Testis (tissue), 3 donors: Measurements from ENCODE around the gene CFAP20DC. TPM values are rescaled to one million over a fixed set of nuclear protein-coding genes. Genes with fewer than 3 reads are reported as not detected.

ENCODE experiments used
- DNase-seq: peaks from one replicate; pipeline ENCODE4 v3.0.0-alpha.2; 2019
- H3K27ac ChIP-seq, 2 donors: fragments of 200-600 bp; sonication (generic); one replicate each; pipeline ENCODE4 v1.5.1; 2019
- H3K27me3 ChIP-seq: fragments of 200-600 bp; sonication (generic); one replicate; pipeline ENCODE4 v1.5.1; 2019
- H3K36me3 ChIP-seq: fragments of 200-600 bp; sonication (generic); one replicate; pipeline ENCODE4 v1.5.1; 2017; ENCODE audit warnings: low read depth; ENCODE audit errors: missing control alignments
- H3K4me1 ChIP-seq: fragments of 200-600 bp; sonication (generic); one replicate; pipeline ENCODE4 v1.5.1; 2019
- H3K4me3 ChIP-seq, 2 donors: fragments of 200-600 bp; sonication (generic); one replicate each; pipeline ENCODE4 v1.5.1; 2017 to 2019
- H3K9me3 ChIP-seq: fragments of 200-600 bp; sonication (generic); one replicate; pipeline ENCODE4 v1.5.1; 2017
- POLR2A ChIP-seq: fragments of 450-650 bp; IDR thresholded peaks from one replicate; pipeline ENCODE4 v1.6.1; 2017; ENCODE audit warnings: antibody characterized with exemption, mild to moderate bottlenecking, moderate library complexity
- WGBS, 2 donors: methylation state at CpG; one replicate each; pipeline ENCODE4 v1.1.5; 2018; 5-methylcytosine and 5-hydroxymethylcytosine counted together
- intact Hi-C: fragments of 100-400 bp; cut with DNase I; formaldehyde crosslinking; loops from one replicate; pipeline ENCODE4 v1.15.1; 2023; ENCODE audit warnings: low total_unique reads
- polyA plus RNA-seq: library from polyadenylated mRNA; stranded (reverse); fragments of 350-450 nt; fragmentation: Illumina TruSeq; extraction: RNeasy Lipid Tissue Mini Kit (QIAGEN cat#74804); gene quantifications from one replicate; pipeline ENCODE4 v1.2.3, GENCODE V29; 2014; ENCODE audit warnings: low read depth, low replicate concordance; ENCODE audit not compliant: insufficient read depth
- total RNA-seq, 2 donors: library from RNA; depleted of rRNA; stranded (reverse); fragments of >200 nt; gene quantifications; one replicate each; pipeline ENCODE4 v1.2.3, GENCODE V29; 2016
- TF ChIP-seq, protein P1 (sequence below), 3 experiments: fragments of 450-650 bp in 2 of 3; fragments of 200-600 bp in 1 of 3; sonication (generic) in 1 of 3; IDR thresholded peaks; one replicate each; pipeline ENCODE4 v1.5.1; 2016 to 2019; ENCODE audit warnings: antibody characterized with exemption in 3 of 3, mild to moderate bottlenecking in 2 of 3, moderate library complexity in 1 of 3

CFAP20DC gene
- total and polyA plus RNA-seq, 3 donors from 2014 or later = 24.5 to 62.8 (median 42.0) TPM

DNA sequence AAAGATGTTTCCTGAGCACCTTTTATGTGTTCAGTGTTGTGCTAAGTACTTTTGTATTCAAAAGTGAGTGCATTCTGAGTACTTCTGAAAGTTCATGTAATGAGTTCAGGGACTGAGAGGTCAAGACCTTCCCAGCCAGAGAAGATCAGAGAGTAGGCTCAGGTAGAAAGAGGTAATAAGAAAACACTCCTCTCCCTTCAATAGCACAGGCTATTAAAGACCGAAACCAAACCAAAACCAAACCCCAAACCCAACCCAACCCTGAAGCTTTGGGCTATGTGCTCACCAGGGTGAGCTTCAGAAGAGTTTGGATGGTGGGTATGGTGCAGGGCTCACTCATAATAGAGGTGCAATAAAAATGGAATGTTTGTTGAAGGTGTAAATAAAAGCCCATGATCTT, 306.5 kb downstream of the CFAP20DC start:
- DNase-seq = no peak
- no peaks in the 10 kb centered on the region for H3K4me1 ChIP-seq
- no peak for TF ChIP-seq POLR2A
- TF ChIP-seq, protein P1, sequence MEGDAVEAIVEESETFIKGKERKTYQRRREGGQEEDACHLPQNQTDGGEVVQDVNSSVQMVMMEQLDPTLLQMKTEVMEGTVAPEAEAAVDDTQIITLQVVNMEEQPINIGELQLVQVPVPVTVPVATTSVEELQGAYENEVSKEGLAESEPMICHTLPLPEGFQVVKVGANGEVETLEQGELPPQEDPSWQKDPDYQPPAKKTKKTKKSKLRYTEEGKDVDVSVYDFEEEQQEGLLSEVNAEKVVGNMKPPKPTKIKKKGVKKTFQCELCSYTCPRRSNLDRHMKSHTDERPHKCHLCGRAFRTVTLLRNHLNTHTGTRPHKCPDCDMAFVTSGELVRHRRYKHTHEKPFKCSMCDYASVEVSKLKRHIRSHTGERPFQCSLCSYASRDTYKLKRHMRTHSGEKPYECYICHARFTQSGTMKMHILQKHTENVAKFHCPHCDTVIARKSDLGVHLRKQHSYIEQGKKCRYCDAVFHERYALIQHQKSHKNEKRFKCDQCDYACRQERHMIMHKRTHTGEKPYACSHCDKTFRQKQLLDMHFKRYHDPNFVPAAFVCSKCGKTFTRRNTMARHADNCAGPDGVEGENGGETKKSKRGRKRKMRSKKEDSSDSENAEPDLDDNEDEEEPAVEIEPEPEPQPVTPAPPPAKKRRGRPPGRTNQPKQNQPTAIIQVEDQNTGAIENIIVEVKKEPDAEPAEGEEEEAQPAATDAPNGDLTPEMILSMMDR (IDR thresholded peaks at IDR 0.05) = no peak
- no peaks in the 10 kb centered on the region for H3K36me3 ChIP-seq
- no peaks in the 10 kb centered on the region for H3K27me3 ChIP-seq
- no peak overlapping the region for H3K27ac ChIP-seq
- intact Hi-C loops = no loop called here
- H3K9me3 ChIP-seq = no peaks in the 10 kb centered on the region
- 93 to 97% methylated on average over 1 of the region's 1 CpG for whole genome bisulfite sequencing, 2 donors
- H3K4me3 ChIP-seq = no peak overlapping the region

DNA sequence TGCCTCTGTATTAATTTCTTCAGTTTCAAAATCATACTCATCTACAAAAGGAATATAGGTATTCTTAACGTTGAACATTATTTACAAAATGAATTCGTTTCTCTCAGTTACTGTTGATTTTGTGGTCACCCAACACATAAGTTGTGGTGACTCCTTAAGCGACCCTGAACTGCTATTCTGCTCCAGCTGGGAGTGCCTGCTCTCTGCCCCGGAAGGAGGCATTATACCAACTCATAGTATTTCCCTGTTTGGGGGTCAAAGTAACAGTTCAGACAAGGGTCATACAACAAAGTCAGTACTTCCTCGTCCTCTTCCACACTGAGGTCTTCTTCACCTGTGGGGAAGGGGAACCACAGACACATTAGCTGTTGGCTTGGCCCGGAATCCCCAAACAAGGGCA, 307.6 kb downstream of the CFAP20DC start:
- TF ChIP-seq, protein P1 (IDR thresholded peaks at IDR 0.05) = no peak
- no peak for TF ChIP-seq POLR2A
- no peak for DNase-seq
- Histone ChIP-seq H3K4me1 (no peaks in the 10 kb centered on the region), H3K9me3 (no peaks in the 10 kb centered on the region), H3K27me3 (no peaks in the 10 kb centered on the region), H3K36me3 (no peaks in the 10 kb centered on the region), H3K4me3 (no peak overlapping the region), H3K27ac (no peak overlapping the region)
- 89% methylated on average over 6 of the region's 6 CpGs for WGBS, 2 donors
- intact Hi-C loops = no loop called here

DNA sequence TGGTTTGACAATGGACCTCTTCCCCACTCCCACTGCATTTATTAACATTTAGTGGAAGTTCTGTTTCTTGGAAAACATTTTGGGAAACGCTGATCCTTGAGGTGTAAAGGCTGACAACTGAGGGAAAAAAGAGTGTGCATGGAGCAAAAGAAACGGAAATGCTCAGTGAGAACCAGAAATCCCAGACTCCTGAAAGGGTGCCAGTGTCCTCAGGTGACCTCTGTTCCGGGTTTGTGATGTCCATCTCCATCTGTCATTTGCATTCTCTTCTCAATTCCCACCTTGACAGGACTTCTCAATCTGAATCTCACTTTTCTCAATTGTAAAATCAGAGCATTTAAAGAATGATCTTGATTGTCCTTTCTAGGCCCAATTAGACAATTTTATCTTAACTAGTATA, 312.2 kb downstream of the CFAP20DC start:
- H3K27ac ChIP-seq = no peak overlapping the region
- H3K4me3 ChIP-seq = no peak overlapping the region
- H3K27me3 ChIP-seq = no peaks in the 10 kb centered on the region
- H3K36me3 ChIP-seq = no peaks in the 10 kb centered on the region
- no peaks in the 10 kb centered on the region for H3K9me3 ChIP-seq
- TF ChIP-seq, protein P1 (IDR thresholded peaks at IDR 0.05) = no peak
- no peak for TF ChIP-seq POLR2A
- 71% methylated on average over 3 of the region's 3 CpGs for WGBS, 2 donors
- no peaks in the 10 kb centered on the region for H3K4me1 ChIP-seq
- no peak for DNase-seq
- intact Hi-C loops = no loop called here

DNA sequence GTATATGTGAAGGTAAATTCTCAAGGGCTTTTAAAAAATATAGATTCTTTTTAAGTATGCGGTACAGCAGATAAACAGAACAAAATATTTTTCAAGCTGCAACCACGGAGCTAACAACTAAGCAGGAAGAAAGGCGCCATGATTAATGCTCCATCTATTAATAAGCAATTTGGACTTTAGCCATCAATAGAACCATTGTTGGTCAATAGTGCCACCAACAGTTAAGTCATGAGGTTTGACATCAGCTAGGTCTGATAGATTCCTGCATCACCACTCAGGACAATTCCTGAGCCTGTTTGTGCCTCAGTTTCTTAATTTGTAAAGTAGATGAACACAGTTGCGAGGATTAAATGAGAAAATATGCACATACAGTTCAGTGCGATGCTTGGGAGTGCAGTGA, 318.2 kb downstream of the CFAP20DC start:
- WGBS, 2 donors = 74 to 81% methylated on average over 5 of the region's 5 CpGs
- no peak for DNase-seq
- H3K27ac ChIP-seq = no peak overlapping the region
- no peak overlapping the region for H3K4me3 ChIP-seq
- TF ChIP-seq POLR2A = no peak
- TF ChIP-seq, protein P1 (IDR thresholded peaks at IDR 0.05) = no peak
- no peaks in the 10 kb centered on the region for H3K4me1 ChIP-seq
- no peaks in the 10 kb centered on the region for H3K27me3 ChIP-seq
- intact Hi-C loops = no loop called here
- H3K9me3 ChIP-seq = no peaks in the 10 kb centered on the region
- H3K36me3 ChIP-seq = no peaks in the 10 kb centered on the region

DNA sequence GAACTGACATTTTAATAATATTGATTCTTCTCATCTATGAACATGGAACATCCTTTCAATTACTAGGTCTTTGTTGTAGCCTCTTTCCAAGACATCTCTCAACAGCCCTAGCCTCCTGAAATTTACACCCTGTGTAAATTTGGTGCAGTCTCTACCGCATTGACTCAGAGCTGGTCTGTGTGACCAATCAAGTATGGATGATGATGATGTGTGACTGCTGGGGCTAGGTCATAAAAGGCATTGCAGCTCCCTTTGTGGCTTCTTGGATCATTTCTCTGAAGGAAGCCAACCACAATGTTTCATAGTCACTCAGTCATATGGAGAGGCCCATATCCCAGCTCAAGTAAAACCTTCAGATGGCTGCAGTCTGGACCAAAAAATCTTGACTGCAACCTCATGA, 321.1 kb downstream of the CFAP20DC start:
- TF ChIP-seq, protein P1 (IDR thresholded peaks at IDR 0.05) = no peak
- TF ChIP-seq POLR2A = no peak
- DNase-seq = no peak
- Histone ChIP-seq H3K4me1 (no peaks in the 10 kb centered on the region), H3K4me3 (no peak overlapping the region), H3K36me3 (no peaks in the 10 kb centered on the region), H3K27ac (no peak overlapping the region), H3K9me3 (no peaks in the 10 kb centered on the region), H3K27me3 (no peaks in the 10 kb centered on the region)
- WGBS, 2 donors = 95 to 100% methylated on average over 1 of the region's 1 CpG
- intact Hi-C loops = no loop called here
